Loucy (cell line): Measurements from ENCODE around the gene PCBD1.

ENCODE experiments used
- H2AFZ ChIP-seq: fragments of 200-600 bp; sonication (generic); 2 replicates; pipeline ENCODE4 v1.6.0; 2016; ENCODE audit warnings: antibody characterized with exemption, mild to moderate bottlenecking, low read length, moderate library complexity
- H3F3A ChIP-seq: fragments of 200-600 bp; 2 replicates; pipeline ENCODE4 v1.6.0; 2016; ENCODE audit warnings: antibody characterized with exemption, low read depth, mild to moderate bottlenecking
- H3K27me3 ChIP-seq: fragments of 200-600 bp; sonication (generic); 2 replicates; pipeline ENCODE4 v1.6.1; 2014; ENCODE audit warnings: low read length, mild to moderate bottlenecking; ENCODE audit not compliant: insufficient read depth, poor library complexity, severe bottlenecking
- H3K36me3 ChIP-seq: fragments of 200-600 bp; sonication (generic); 2 replicates; pipeline ENCODE4 v1.6.1; 2016; ENCODE audit warnings: low read length; ENCODE audit not compliant: insufficient read depth
- H3K4me1 ChIP-seq: fragments of 200-600 bp; sonication (generic); 2 replicates; pipeline ENCODE4 v1.5.1; 2014; ENCODE audit warnings: low read length, mild to moderate bottlenecking; ENCODE audit not compliant: insufficient read depth, poor library complexity, severe bottlenecking
- H3K4me2 ChIP-seq: fragments of 200-600 bp; sonication (generic); 2 replicates; pipeline ENCODE4 v1.6.0; 2014; ENCODE audit warnings: antibody characterized with exemption, low read length, low read depth, mild to moderate bottlenecking; ENCODE audit not compliant: poor library complexity, severe bottlenecking
- H3K4me3 ChIP-seq: fragments of 200-600 bp; sonication (generic); 2 replicates; pipeline ENCODE4 v1.5.1; 2014; ENCODE audit warnings: low read length, mild to moderate bottlenecking, mixed read lengths; ENCODE audit not compliant: poor library complexity, severe bottlenecking
- H3K79me2 ChIP-seq: fragments of 200-600 bp; sonication (generic); 2 replicates; pipeline ENCODE4 v1.6.1; 2014; ENCODE audit warnings: low read length; ENCODE audit not compliant: insufficient read depth
- H3K9ac ChIP-seq: fragments of 200-600 bp; sonication (generic); 2 replicates; pipeline ENCODE4 v1.6.0; 2014; ENCODE audit warnings: mild to moderate bottlenecking, low read depth, low read length, moderate library complexity; ENCODE audit not compliant: poor library complexity, severe bottlenecking
- H3K9me2 ChIP-seq: fragments of 200-600 bp; sonication (generic); replicated peaks from 2 replicates; pipeline ENCODE4 v1.6.1; 2016; ENCODE audit warnings: low read depth, low read length, mixed read lengths
- H3K9me3 ChIP-seq: fragments of 200-600 bp; sonication (generic); 2 replicates; pipeline ENCODE4 v1.6.1; 2014; ENCODE audit warnings: mild to moderate bottlenecking, antibody characterized with exemption, low read length, low read depth; ENCODE audit not compliant: insufficient read depth
- H4K20me1 ChIP-seq: fragments of 200-600 bp; sonication (generic); 2 replicates; pipeline ENCODE4 v1.6.0; 2014; ENCODE audit warnings: antibody characterized with exemption, low read length, mild to moderate bottlenecking; ENCODE audit not compliant: insufficient read depth, poor library complexity, severe bottlenecking
- EZH2phosphoT487 ChIP-seq: fragments of 200-600 bp; IDR thresholded peaks from 2 replicates; pipeline ENCODE4 v1.6.1; 2018; ENCODE audit warnings: antibody characterized with exemption, mild to moderate bottlenecking, moderate library complexity, borderline replicate concordance
- TF ChIP-seq, protein P1 (sequence below): fragments of 200-600 bp; sonication (generic); conservative IDR thresholded peaks from 2 replicates; pipeline ENCODE4 v1.5.1; 2014; ENCODE audit warnings: mild to moderate bottlenecking, antibody characterized with exemption, low read length

The PCBD1 gene

DNA sequence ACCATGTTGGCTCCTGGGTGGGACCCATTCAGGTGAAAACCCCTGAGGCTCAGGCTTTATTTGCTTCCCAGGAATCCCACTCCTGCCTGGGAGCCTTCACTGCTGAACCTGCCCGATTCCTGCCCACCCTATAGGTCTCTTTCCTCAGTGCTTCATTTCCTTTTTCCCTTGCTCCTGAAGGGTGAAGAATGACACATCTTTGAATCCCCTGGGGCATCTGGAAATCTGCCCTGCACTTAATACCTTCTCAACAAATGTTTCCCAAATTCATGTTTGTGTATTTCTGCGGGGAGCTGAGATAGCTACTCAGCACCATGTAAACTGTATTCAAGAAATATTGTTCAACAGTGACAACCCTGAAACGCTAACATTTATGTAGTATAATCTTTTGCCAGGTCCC is 10.3 kb upstream of the PCBD1 start:
- Histone ChIP-seq H3K27me3 (no peaks in the 10 kb centered on the region), H3F3A (no peaks in the 10 kb centered on the region), H3K36me3 (no peaks in the 10 kb centered on the region), H3K9ac (no peak overlapping the region), H3K4me3 (no peak overlapping the region), H3K4me1 (no peaks in the 10 kb centered on the region), H4K20me1 (no peaks in the 10 kb centered on the region), H3K9me3 (no peaks in the 10 kb centered on the region), H3K9me2 (no peaks in the 10 kb centered on the region), H3K4me2 (no peak overlapping the region), H2AFZ (no peak overlapping the region), H3K79me2 (no peaks in the 10 kb centered on the region)
- TF ChIP-seq, protein P1, sequence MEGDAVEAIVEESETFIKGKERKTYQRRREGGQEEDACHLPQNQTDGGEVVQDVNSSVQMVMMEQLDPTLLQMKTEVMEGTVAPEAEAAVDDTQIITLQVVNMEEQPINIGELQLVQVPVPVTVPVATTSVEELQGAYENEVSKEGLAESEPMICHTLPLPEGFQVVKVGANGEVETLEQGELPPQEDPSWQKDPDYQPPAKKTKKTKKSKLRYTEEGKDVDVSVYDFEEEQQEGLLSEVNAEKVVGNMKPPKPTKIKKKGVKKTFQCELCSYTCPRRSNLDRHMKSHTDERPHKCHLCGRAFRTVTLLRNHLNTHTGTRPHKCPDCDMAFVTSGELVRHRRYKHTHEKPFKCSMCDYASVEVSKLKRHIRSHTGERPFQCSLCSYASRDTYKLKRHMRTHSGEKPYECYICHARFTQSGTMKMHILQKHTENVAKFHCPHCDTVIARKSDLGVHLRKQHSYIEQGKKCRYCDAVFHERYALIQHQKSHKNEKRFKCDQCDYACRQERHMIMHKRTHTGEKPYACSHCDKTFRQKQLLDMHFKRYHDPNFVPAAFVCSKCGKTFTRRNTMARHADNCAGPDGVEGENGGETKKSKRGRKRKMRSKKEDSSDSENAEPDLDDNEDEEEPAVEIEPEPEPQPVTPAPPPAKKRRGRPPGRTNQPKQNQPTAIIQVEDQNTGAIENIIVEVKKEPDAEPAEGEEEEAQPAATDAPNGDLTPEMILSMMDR = no peak
- no peak for TF ChIP-seq EZH2phosphoT487

DNA sequence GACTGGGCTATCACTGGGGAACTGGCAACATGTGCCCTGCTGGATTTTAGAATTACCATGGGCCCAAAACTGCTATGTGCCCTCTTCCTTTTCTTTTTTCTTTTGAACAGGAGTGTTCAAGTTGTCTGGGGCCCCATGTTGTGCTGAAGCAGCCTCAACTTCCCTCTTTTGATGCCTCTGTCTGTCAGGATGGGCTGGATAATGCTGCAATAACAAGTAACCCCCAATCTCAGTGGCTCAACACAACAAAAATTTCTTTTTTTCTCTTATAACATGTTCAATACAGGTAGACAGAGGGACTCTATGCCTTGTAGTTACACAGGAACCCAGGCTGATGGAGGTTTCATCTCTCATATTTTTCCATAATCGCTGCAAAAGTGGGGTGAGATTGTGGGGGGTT is 8.2 kb upstream of the PCBD1 start:
- Histone ChIP-seq H3K79me2 (no peaks in the 10 kb centered on the region), H3K36me3 (no peaks in the 10 kb centered on the region), H3K4me2 (no peak overlapping the region), H2AFZ (no peak overlapping the region), H3K9me3 (no peaks in the 10 kb centered on the region), H3K9ac (no peak overlapping the region), H3F3A (no peaks in the 10 kb centered on the region), H3K27me3 (no peaks in the 10 kb centered on the region), H3K9me2 (no peaks in the 10 kb centered on the region), H4K20me1 (no peaks in the 10 kb centered on the region), H3K4me3 (no peak overlapping the region), H3K4me1 (no peaks in the 10 kb centered on the region)
- TF ChIP-seq EZH2phosphoT487 = no peak
- TF ChIP-seq, protein P1 = no peak

DNA sequence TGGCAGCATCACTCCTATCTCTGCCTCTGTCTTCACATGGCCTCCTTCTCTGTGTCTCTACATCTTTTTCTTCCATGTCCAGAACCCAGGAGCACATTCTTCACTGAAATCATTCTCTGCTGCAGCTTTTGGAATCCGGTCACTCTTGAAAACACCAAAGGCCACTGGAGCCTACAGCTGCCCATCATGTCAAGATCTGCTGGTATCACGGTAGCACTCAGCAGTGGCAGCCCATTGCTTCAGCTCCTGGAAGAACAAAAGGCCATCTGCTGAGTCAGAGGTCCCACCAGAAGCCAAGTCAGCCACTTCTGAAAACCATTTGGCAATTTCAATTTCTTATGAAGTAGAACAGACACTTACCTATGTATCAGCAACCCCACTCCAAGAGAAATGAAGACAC is 6.1 kb upstream of the PCBD1 start:
- no peaks in the 10 kb centered on the region for H4K20me1 ChIP-seq
- H3K36me3 ChIP-seq = no peaks in the 10 kb centered on the region
- H3K27me3 ChIP-seq = no peaks in the 10 kb centered on the region
- no peak overlapping the region for H3K9ac ChIP-seq
- TF ChIP-seq, protein P1 = no peak
- no peak for TF ChIP-seq EZH2phosphoT487
- no peaks in the 10 kb centered on the region for H3F3A ChIP-seq
- H3K4me2 ChIP-seq = no peak overlapping the region
- no peak overlapping the region for H2AFZ ChIP-seq
- no peak overlapping the region for H3K4me3 ChIP-seq
- no peaks in the 10 kb centered on the region for H3K4me1 ChIP-seq
- no peaks in the 10 kb centered on the region for H3K79me2 ChIP-seq
- no peaks in the 10 kb centered on the region for H3K9me2 ChIP-seq
- no peaks in the 10 kb centered on the region for H3K9me3 ChIP-seq
